GM23338 (cell line): ENCODE results near the gene AOC1. TPM values are rescaled to one million over a fixed set of nuclear protein-coding genes. Genes with fewer than 3 reads are reported as not detected.

Experiments used
- ATAC-seq: fragments of 200-7000 bp; cut with Tn5 transposase; 3 replicates; pipeline ENCODE4 v1.9.1; 2020
- DNase-seq: peaks from one replicate; pipeline ENCODE4 v3.0.0-alpha.2; 2015; ENCODE audit warnings: low spot score
- H2AFZ ChIP-seq: fragments of 200-600 bp; sonication (generic); 2 replicates; pipeline ENCODE4 v1.8.0; 2016; ENCODE audit warnings: antibody characterized with exemption, mild to moderate bottlenecking, moderate library complexity
- H3F3A ChIP-seq: fragments of 200-600 bp; sonication (generic); replicated peaks from 2 replicates; pipeline ENCODE4 v1.8.0; 2017; ENCODE audit warnings: antibody characterized with exemption, mixed run types, low read depth
- H3K27ac ChIP-seq: fragments of 200-600 bp; sonication (generic); 2 replicates; pipeline ENCODE4 v1.6.1; 2016; ENCODE audit warnings: low read depth
- H3K27me3 ChIP-seq: fragments of 200-600 bp; sonication (generic); 2 replicates; pipeline ENCODE4 v1.8.0; 2016; ENCODE audit warnings: mild to moderate bottlenecking, mixed run types, moderate library complexity; ENCODE audit not compliant: insufficient read depth
- H3K36me3 ChIP-seq: fragments of 200-600 bp; sonication (generic); 2 replicates; pipeline ENCODE4 v1.8.0; 2016; ENCODE audit warnings: mild to moderate bottlenecking; ENCODE audit not compliant: insufficient read depth
- H3K4me1 ChIP-seq: fragments of 200-600 bp; sonication (generic); 2 replicates; pipeline ENCODE4 v1.8.0; 2016; ENCODE audit warnings: mild to moderate bottlenecking, moderate library complexity; ENCODE audit not compliant: insufficient read depth
- H3K4me2 ChIP-seq: fragments of 200-600 bp; sonication (generic); 2 replicates; pipeline ENCODE4 v1.7.1; 2017; ENCODE audit warnings: mixed run types
- H3K4me3 ChIP-seq: fragments of 200-600 bp; sonication (generic); 2 replicates; pipeline ENCODE4 v1.6.1; 2016; ENCODE audit warnings: mixed run types
- H3K79me2 ChIP-seq: fragments of 200-600 bp; sonication (generic); replicated peaks from 2 replicates; pipeline ENCODE4 v1.8.0; 2017; ENCODE audit warnings: mild to moderate bottlenecking; ENCODE audit not compliant: insufficient read depth
- H3K9me2 ChIP-seq: fragments of 200-600 bp; sonication (generic); 2 replicates; pipeline ENCODE4 v1.8.0; 2017; ENCODE audit not compliant: insufficient read depth
- H4K20me1 ChIP-seq: fragments of 200-600 bp; sonication (generic); replicated peaks from 2 replicates; pipeline ENCODE4 v1.8.0; 2017; ENCODE audit warnings: mild to moderate bottlenecking; ENCODE audit not compliant: insufficient read depth
- H3K27ac Mint-ChIP-seq: 2 replicates; pipeline ENCODE4 v1.8.0; 2020; ENCODE audit warnings: inconsistent platforms, mild to moderate bottlenecking, moderate library complexity, mixed read lengths
- H3K27me3 Mint-ChIP-seq: 3 replicates; pipeline ENCODE4 v1.8.0; 2022; ENCODE audit warnings: low read depth, mild to moderate bottlenecking, moderate library complexity, mixed read lengths, inconsistent platforms; ENCODE audit not compliant: insufficient read depth, poor library complexity
- H3K36me3 Mint-ChIP-seq: 3 replicates; pipeline ENCODE4 v1.8.0; 2021; ENCODE audit warnings: low read depth, mild to moderate bottlenecking, inconsistent platforms, moderate library complexity, mixed read lengths
- H3K4me1 Mint-ChIP-seq: 3 replicates; pipeline ENCODE4 v1.8.0; 2020; ENCODE audit warnings: mild to moderate bottlenecking, inconsistent platforms, mixed read lengths
- H3K4me3 Mint-ChIP-seq: 3 replicates; pipeline ENCODE4 v1.8.0; 2021; ENCODE audit warnings: moderate library complexity, mild to moderate bottlenecking, inconsistent platforms, mixed read lengths
- H3K9me3 Mint-ChIP-seq: 3 replicates; pipeline ENCODE4 v1.8.0; 2020; ENCODE audit warnings: moderate library complexity, mild to moderate bottlenecking, inconsistent platforms, mixed read lengths
- EZH2 ChIP-seq: fragments of 200-600 bp; sonication (generic); IDR thresholded peaks from one replicate; pipeline ENCODE4 v1.8.0; 2017; ENCODE audit warnings: antibody characterized with exemption, mild to moderate bottlenecking, low read depth; ENCODE audit not compliant: unreplicated experiment
- EZH2phosphoT487 ChIP-seq: fragments of 200-600 bp; sonication (generic); IDR thresholded peaks from one replicate; pipeline ENCODE4 v1.8.1; 2018; ENCODE audit warnings: antibody characterized with exemption; ENCODE audit not compliant: unreplicated experiment
- POLR2AphosphoS5 ChIP-seq: IDR thresholded peaks from 2 replicates; pipeline ENCODE4 v1.6.1; 2016; ENCODE audit warnings: antibody characterized with exemption, low read depth
- ZNF114 ChIP-seq: fragments of 250-450 bp; sonication (Bioruptor Pico); IDR thresholded peaks from 2 replicates; pipeline ENCODE4 v1.5.0; 2020; ENCODE audit warnings: mild to moderate bottlenecking, moderate library complexity
- polyA plus RNA-seq: library from polyadenylated mRNA; unstranded; fragments of >200 nt; fragmentation: Nextera tagmentation; extraction: Ambion mirVana; gene quantifications from 2 replicates; pipeline ENCODE4 v1.2.1, GENCODE V29; 2016
- total RNA-seq: library from RNA; depleted of rRNA; stranded (reverse); fragments of >200 nt; shearing (Covaris generic); gene quantifications from 2 replicates; pipeline ENCODE4 v1.2.3, GENCODE V29; 2014
- TF ChIP-seq, protein P1 (sequence below): fragments of 250-450 bp; sonication (Bioruptor Pico); IDR thresholded peaks from 2 replicates; pipeline ENCODE4 v1.5.0; 2020; ENCODE audit warnings: mild to moderate bottlenecking, moderate library complexity
- TF ChIP-seq, protein P2 (sequence below): IDR thresholded peaks from one replicate; pipeline ENCODE4 v1.6.1; 2018; ENCODE audit warnings: antibody characterized with exemption; ENCODE audit not compliant: unreplicated experiment
- TF ChIP-seq, protein P3 (sequence below), 2 experiments: fragments of 200-600 bp in 1 of 2; sonication (generic) in 1 of 2; conservative IDR thresholded peaks; 2 replicates each; pipeline versions ENCODE4 v1.5.1 to v1.6.1; 2016 to 2017; ENCODE audit warnings: antibody characterized with exemption in 2 of 2, low read depth in 2 of 2, mild to moderate bottlenecking in 2 of 2, moderate library complexity in 1 of 2

AOC1 gene
- total and polyA plus RNA-seq, 2 experiments from 2014 or later = not detected

DNA sequence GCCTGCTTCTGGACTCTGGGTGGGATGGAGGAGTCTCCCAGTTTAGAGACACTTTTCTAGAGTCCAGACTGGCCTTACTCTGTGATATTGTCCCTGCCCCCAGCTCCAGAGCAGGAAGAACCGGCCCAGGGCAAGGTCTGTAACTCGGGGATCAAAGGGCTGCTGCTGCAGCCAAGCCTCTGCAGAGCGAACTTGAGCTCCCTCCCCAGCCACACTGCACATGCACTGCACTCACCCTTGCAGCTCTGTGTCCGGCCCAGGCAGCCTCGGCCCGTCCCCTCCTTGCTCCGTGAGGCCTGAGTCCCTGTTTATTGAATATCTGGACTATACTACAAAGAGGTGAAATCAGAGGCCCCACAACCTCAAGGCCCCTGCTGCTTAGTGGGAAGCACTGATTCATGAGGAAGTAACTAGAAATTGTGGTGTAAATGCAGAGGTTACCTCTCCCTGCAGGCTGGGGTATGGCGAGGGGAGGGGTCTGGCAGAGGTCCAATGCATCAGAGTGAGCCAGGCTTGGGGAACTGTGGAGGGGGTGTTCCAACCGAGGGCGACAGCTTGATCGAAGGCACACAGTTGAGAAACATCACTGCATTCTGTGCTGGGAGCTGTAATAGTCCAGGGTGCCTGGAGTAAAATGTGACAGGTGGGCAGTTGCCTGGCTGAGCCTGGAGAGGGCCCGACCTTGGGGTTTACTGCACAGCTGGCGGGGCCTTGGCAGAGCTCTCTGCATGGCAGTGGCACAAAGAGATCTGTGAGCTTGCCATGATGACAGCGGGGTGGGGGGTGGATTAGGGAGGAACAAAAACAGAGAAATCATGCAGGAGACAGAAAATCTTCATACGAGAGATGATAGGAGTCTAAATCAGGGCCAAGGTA is 49.1 kb downstream of the AOC1 start (continued):
- TF ChIP-seq, protein P1, sequence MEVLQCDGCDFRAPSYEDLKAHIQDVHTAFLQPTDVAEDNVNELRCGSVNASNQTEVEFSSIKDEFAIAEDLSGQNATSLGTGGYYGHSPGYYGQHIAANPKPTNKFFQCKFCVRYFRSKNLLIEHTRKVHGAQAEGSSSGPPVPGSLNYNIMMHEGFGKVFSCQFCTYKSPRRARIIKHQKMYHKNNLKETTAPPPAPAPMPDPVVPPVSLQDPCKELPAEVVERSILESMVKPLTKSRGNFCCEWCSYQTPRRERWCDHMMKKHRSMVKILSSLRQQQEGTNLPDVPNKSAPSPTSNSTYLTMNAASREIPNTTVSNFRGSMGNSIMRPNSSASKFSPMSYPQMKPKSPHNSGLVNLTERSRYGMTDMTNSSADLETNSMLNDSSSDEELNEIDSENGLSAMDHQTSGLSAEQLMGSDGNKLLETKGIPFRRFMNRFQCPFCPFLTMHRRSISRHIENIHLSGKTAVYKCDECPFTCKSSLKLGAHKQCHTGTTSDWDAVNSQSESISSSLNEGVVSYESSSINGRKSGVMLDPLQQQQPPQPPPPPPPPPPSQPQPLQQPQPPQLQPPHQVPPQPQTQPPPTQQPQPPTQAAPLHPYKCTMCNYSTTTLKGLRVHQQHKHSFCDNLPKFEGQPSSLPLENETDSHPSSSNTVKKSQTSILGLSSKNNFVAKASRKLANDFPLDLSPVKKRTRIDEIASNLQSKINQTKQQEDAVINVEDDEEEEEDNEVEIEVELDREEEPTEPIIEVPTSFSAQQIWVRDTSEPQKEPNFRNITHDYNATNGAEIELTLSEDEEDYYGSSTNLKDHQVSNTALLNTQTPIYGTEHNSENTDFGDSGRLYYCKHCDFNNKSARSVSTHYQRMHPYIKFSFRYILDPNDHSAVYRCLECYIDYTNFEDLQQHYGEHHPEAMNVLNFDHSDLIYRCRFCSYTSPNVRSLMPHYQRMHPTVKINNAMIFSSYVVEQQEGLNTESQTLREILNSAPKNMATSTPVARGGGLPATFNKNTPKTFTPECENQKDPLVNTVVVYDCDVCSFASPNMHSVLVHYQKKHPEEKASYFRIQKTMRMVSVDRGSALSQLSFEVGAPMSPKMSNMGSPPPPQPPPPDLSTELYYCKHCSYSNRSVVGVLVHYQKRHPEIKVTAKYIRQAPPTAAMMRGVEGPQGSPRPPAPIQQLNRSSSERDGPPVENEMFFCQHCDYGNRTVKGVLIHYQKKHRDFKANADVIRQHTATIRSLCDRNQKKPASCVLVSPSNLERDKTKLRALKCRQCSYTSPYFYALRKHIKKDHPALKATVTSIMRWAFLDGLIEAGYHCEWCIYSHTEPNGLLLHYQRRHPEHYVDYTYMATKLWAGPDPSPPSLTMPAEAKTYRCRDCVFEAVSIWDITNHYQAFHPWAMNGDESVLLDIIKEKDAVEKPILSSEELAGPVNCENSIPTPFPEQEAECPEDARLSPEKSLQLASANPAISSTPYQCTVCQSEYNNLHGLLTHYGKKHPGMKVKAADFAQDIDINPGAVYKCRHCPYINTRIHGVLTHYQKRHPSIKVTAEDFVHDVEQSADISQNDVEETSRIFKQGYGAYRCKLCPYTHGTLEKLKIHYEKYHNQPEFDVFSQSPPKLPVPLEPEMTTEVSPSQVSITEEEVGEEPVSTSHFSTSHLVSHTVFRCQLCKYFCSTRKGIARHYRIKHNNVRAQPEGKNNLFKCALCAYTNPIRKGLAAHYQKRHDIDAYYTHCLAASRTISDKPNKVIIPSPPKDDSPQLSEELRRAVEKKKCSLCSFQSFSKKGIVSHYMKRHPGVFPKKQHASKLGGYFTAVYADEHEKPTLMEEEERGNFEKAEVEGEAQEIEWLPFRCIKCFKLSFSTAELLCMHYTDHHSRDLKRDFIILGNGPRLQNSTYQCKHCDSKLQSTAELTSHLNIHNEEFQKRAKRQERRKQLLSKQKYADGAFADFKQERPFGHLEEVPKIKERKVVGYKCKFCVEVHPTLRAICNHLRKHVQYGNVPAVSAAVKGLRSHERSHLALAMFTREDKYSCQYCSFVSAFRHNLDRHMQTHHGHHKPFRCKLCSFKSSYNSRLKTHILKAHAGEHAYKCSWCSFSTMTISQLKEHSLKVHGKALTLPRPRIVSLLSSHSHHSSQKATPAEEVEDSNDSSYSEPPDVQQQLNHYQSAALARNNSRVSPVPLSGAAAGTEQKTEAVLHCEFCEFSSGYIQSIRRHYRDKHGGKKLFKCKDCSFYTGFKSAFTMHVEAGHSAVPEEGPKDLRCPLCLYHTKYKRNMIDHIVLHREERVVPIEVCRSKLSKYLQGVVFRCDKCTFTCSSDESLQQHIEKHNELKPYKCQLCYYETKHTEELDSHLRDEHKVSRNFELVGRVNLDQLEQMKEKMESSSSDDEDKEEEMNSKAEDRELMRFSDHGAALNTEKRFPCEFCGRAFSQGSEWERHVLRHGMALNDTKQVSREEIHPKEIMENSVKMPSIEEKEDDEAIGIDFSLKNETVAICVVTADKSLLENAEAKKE (CRISPR knock-in tag) = no peak
- no peak for TF ChIP-seq POLR2AphosphoS5

DNA sequence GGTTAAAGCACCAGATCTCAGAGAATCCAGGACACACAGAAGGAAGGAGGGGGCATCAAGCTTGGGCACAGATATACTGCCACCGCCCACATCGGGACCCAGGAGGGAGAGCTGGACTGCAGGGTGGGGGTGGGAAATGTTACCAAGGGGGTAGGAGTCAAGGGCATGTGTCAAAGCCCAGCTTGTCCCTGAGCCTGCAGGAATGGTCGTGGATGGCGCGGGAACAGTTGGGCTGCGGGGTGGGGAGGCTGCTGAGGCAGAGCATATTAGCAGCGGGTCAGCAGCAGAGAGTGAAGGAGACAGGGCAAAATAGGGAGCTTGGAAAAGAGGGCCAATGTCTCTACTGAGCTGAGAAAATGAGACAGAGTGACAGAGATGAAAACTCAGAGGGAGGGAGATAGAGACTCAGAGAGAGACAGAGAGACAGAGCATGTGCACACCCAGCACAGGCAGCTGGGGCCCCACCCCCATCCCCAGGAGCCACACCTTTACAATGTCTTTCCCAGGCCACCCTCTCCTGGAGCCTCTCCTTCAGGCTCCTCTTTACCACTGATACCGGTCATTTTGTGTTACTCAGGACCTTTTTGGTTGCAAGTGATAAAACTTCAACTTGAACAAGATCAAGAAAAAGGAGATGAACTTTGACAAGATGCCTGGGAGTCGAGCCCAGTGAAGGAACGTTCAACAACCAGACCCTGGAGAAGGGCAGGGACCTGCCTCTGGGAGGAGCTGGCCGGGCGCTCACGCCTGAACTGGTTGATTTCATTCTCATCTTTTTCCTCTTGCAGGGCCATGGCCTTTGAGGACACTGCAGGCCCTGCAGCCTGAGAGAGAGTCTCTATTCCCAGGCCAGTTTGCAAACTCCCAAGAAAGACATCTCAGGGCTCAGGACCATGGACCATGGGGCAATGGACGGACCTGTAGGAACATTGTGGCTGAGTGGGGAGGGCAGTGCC is 50.0 kb downstream of the AOC1 start:
- Histone ChIP-seq H3K4me2 (no peak overlapping the region), H3K4me1 (peaks cover 11% of the 10 kb centered on the region; the same call in 1 of the 2 replicates), H3K4me3 (no peak overlapping the region), H4K20me1 (no peaks in the 10 kb centered on the region), H3K79me2 (no peaks in the 10 kb centered on the region), H3K9me2 (no peaks in the 10 kb centered on the region), H3K36me3 (no peaks in the 10 kb centered on the region), H3F3A (no peaks in the 10 kb centered on the region), H3K27me3 (no peaks in the 10 kb centered on the region), H3K27ac (no peak overlapping the region), H2AFZ (no peak overlapping the region)
- no peak for DNase-seq
- Mint-ChIP-seq H3K27ac (no peak overlapping the region), H3K36me3 (no peaks in the 10 kb centered on the region; the same call in 2 of the 3 replicates), H3K27me3 (peaks cover 40% of the 10 kb centered on the region), H3K4me3 (no peak overlapping the region; the same call in 2 of the 3 replicates), H3K9me3 (no peaks in the 10 kb centered on the region; the same call in 2 of the 3 replicates), H3K4me1 (peaks cover 32% of the 10 kb centered on the region)
- peak; percentile 10; the same call in 1 of the 3 replicates for ATAC-seq
- TF ChIP-seq, protein P2, sequence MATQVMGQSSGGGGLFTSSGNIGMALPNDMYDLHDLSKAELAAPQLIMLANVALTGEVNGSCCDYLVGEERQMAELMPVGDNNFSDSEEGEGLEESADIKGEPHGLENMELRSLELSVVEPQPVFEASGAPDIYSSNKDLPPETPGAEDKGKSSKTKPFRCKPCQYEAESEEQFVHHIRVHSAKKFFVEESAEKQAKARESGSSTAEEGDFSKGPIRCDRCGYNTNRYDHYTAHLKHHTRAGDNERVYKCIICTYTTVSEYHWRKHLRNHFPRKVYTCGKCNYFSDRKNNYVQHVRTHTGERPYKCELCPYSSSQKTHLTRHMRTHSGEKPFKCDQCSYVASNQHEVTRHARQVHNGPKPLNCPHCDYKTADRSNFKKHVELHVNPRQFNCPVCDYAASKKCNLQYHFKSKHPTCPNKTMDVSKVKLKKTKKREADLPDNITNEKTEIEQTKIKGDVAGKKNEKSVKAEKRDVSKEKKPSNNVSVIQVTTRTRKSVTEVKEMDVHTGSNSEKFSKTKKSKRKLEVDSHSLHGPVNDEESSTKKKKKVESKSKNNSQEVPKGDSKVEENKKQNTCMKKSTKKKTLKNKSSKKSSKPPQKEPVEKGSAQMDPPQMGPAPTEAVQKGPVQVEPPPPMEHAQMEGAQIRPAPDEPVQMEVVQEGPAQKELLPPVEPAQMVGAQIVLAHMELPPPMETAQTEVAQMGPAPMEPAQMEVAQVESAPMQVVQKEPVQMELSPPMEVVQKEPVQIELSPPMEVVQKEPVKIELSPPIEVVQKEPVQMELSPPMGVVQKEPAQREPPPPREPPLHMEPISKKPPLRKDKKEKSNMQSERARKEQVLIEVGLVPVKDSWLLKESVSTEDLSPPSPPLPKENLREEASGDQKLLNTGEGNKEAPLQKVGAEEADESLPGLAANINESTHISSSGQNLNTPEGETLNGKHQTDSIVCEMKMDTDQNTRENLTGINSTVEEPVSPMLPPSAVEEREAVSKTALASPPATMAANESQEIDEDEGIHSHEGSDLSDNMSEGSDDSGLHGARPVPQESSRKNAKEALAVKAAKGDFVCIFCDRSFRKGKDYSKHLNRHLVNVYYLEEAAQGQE = no peak
- TF ChIP-seq EZH2phosphoT487 = no peak
- TF ChIP-seq, protein P3, sequence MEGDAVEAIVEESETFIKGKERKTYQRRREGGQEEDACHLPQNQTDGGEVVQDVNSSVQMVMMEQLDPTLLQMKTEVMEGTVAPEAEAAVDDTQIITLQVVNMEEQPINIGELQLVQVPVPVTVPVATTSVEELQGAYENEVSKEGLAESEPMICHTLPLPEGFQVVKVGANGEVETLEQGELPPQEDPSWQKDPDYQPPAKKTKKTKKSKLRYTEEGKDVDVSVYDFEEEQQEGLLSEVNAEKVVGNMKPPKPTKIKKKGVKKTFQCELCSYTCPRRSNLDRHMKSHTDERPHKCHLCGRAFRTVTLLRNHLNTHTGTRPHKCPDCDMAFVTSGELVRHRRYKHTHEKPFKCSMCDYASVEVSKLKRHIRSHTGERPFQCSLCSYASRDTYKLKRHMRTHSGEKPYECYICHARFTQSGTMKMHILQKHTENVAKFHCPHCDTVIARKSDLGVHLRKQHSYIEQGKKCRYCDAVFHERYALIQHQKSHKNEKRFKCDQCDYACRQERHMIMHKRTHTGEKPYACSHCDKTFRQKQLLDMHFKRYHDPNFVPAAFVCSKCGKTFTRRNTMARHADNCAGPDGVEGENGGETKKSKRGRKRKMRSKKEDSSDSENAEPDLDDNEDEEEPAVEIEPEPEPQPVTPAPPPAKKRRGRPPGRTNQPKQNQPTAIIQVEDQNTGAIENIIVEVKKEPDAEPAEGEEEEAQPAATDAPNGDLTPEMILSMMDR (conservative IDR thresholded peaks at IDR 0.05; ENCODE audit: low read depth in 2 of 2) = no peak
- TF ChIP-seq ZNF114 (CRISPR knock-in tag) = no peak
- TF ChIP-seq EZH2 = no peak
